GM04504 (cell line): ENCODE data around the gene UPK3BL2.
"Not testable (repeated sequence)": the region's sequence is repeated elsewhere in the genome, so short reads cannot be mapped to it uniquely, and the experiment has no call there.

ENCODE experiments used
- DNase-seq: peaks from one replicate; pipeline ENCODE4 v3.0.0-alpha.2; 2012; ENCODE audit warnings: low read depth

UPK3BL2 gene

DNA sequence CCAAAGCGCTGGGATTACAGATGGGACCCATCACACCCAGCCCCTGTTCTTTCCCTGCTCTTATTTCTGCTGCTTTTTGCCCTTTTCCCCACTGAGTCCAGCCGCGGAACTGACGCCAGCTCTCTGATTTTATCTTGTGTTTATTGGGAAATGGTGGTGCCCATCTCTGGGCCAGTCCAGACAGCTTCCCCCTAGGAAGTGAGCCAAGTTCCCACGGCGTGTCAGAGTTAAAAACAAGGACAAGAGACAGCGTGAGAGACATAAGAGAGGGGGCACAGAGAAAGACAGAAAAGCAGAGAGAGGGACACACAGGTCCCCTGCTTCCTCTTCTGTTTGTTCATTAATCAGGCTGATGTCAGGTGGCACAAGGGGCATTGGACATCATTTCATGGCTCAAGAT lies 11.9 kb downstream of the UPK3BL2 start:
- DNase-seq = not testable (repeated sequence)

DNA sequence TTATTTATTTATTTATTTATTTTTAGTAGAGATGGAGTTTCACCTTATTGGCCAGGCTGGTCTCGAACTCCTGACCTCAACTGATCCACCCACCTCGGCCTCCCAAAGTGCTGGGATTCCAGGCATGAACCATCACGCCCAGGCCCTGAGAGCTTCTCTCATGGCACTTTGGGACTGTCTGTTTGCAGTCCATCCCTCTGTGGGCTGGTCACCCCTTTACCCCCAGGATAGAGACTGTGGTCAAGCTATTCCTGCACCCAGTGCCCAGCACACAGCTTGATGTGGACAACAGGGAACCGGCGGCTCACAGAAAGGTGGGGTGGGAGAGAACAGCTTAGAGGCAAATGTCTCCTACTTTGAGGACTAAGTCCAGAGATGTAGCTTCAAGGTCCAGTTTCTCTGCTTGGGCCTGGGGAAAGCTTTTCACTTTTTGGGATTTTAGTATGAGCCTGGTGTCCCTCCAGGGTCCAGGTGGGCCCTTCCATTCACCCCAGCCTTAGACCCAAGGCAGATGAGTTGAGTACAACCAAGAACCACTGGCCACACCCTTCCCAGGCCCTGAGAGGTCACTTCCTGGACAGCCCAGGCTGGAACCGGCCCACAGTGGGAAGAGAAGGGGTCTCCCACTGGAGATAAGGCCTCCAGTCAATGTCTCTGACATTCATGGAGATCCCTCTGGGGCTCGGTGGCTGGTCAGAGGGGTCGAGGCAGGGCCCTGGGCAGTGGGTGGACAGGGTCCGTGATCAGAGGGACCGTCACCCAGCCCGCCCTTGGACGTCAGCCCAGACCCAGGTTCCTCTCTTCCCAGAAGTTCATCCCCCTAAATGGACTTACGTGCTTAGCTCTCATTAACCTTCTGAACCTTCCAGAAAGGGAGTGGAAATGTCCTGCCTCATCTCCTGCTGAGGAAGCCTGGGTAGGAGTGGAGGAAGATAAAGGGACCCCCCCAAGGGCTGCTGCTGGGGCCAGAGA lies 15.4 kb downstream of the UPK3BL2 start:
- not testable (repeated sequence) for DNase-seq

GRCh38 chr7:102527182-102527581 lies 16.3 kb downstream of the UPK3BL2 start:
- not testable (repeated sequence) for DNase-seq

GRCh38 chr7:102524803-102525202 lies 18.7 kb downstream of the UPK3BL2 start:
- not testable (repeated sequence) for DNase-seq

GRCh38 chr7:102520797-102521196 lies 22.7 kb downstream of the UPK3BL2 start:
- DNase-seq = not testable (repeated sequence)

- DNase-seq = not testable (repeated sequence)
Measured at GRCh38 chr7:102517550-102518147, 25.8 kb downstream of the UPK3BL2 start, which contains the start of gene RASA4B. TSS of gene RASA4B (minus strand) at chr7:102517777. CDS start at chr7:102517710, 67 bp downstream.

GRCh38 chr7:102516951-102517350 lies 26.5 kb downstream of the UPK3BL2 start:
- not testable (repeated sequence) for DNase-seq

- DNase-seq = not testable (repeated sequence)
Measured at GRCh38 chr7:102515889-102516288, 27.6 kb downstream of the UPK3BL2 start.

DNA sequence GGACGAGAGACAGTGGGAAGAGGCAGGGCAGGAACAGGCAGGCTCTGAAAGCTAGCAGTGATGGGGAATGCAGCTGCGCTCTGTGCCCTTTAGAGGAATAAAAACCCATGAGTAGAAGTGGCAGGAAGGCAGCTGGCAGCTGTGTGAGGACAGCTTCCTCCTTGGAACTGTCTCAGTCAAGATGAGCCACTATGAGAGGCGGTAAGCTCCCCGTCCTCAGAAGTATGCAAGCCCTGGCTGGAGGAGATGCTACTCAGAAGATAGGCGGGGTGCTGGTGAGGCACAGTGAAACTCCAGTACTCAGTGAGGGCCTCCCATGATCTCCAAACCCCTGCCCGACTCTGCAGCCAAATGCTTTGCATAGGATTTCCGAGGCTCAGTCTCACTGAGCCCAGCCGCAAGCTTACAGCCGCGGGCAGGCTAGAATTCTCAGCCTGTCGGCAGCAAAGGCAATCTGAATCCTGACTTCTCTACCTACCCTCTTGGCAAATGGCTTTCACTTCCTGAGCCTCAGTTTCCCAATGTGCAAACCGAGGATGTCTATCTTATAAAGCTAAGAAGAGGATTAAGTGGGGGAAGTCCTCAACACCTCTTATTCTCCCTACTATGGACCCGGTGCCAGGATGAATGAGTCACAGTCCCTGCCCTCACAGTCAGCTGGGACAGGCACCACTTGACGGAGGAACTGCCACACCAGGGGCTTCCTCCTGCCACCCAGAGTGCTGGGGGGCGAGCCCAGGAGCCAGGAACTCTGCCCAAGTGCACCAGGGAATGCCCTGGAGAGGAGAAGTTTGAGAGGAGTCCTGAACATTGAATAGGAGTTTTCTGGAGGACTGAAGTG lies 28.4 kb downstream of the UPK3BL2 start:
- not testable (repeated sequence) for DNase-seq

- peak; percentile 32 for DNase-seq
Measured at GRCh38 chr7:102512642-102513221, 30.8 kb downstream of the UPK3BL2 start.

- DNase-seq = not testable (repeated sequence)
Measured at GRCh38 chr7:102511860-102512522, 31.5 kb downstream of the UPK3BL2 start.

- DNase-seq = not testable (repeated sequence)
Measured at GRCh38 chr7:102510575-102510974, 32.9 kb downstream of the UPK3BL2 start.

DNA sequence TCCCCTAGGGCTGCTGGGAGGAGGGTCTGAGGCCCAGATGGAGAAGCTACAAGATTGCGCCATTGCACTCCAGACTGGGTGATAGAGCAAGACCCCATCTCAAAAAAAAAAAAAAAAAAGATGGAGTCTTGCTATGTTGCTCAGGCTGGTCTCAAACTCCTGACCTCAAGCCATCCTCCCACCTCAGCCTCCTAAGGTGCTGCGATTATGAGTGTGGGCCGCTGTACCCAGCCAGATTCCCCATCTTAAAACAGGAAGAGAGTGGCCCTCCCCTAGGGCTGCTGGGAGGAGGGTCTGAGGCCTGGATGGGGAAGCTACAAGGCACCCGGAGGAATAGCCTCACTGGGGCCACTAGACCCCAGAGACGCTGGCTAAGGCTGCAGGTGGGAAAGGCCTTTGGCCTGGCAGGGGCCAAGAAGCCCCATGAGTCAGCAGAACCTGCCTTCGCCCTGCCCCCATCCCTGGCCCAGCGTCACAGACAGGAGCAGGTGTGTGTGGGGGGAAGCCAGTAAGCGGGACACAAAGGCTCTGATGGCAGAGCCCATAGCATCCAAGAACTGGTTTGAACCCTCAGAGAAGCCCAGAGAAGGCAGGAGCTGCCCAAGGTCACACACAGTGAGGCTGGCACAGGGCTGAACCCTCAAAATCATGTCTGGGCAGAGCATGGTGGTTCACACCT lies 35.9 kb downstream of the UPK3BL2 start:
- not testable (repeated sequence) for DNase-seq

- DNase-seq = not testable (repeated sequence)
Measured at GRCh38 chr7:102505298-102506185, 38.0 kb downstream of the UPK3BL2 start.

DNA sequence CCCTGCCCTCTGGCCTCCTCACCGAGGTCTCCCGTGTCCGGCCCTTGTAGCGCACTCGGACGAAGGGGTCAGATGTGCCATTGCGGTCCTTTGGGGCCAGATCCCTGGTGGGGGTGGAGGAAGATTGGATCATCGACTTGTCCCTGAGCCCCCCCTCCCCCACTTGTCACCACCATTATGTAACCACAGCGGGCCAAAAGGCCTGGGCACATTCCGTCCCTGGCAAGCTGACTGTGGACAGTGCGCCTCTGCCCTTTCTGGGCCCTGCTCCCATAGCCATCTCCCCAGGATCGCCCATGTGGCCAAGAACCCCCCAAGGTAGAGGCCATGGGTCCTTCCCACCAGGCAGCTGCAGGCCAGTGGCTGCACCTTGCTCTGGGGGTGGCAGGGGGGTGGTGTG lies 40.4 kb downstream of the UPK3BL2 start:
- not testable (repeated sequence) for DNase-seq

- not testable (repeated sequence) for DNase-seq
Measured at GRCh38 chr7:102498321-102498720, 45.2 kb downstream of the UPK3BL2 start.

DNA sequence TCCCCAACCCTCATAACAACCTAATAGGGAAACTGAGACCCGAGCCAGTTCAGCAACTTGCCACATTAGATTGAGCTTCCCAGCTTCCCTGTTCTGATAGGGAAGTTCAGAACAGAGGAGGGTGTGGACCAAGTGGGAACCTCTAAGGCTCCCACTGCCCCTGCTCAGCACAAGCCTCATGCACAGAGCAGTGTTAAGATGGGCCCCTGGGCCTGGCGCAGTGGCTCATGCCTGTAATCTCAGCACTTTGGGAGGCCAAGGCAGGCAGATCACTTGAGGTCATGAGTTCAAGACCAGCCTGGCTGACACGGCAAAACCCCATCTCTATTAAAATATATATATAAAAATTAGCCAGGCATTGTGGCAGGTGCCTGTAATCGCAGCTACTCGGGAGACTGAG lies 46.2 kb downstream of the UPK3BL2 start:
- not testable (repeated sequence) for DNase-seq

- DNase-seq = not testable (repeated sequence)
Measured at GRCh38 chr7:102496861-102497260, 46.6 kb downstream of the UPK3BL2 start.

GRCh38 chr7:102494473-102495149 lies 48.9 kb downstream of the UPK3BL2 start:
- not testable (repeated sequence) for DNase-seq
